HG03520 (cell line): ENCODE results near the gene XIRP1.

Source experiments
- ATAC-seq: cut with Tn5 transposase; IDR thresholded peaks from one replicate; pipeline ENCODE4 v1.9.1; 2021; ENCODE audit warnings: mild to moderate bottlenecking, moderate library complexity; ENCODE audit not compliant: unreplicated experiment

Gene XIRP1

GRCh38 chr3:39146611-39147591, 45.5 kb downstream of the XIRP1 start:
- no peak for ATAC-seq

GRCh38 chr3:39146083-39146501, 46.3 kb downstream of the XIRP1 start:
- ATAC-seq, result no peak

GRCh38 chr3:39144748-39145380, 47.5 kb downstream of the XIRP1 start:
- ATAC-seq, result no peak

- ATAC-seq, result no peak
These were observed 48.2 kb downstream of the XIRP1 start for GRCh38 chr3:39144095-39144747.

GRCh38 chr3:39143051-39143885, 49.1 kb downstream of the XIRP1 start:
- ATAC-seq, result no peak

DNA sequence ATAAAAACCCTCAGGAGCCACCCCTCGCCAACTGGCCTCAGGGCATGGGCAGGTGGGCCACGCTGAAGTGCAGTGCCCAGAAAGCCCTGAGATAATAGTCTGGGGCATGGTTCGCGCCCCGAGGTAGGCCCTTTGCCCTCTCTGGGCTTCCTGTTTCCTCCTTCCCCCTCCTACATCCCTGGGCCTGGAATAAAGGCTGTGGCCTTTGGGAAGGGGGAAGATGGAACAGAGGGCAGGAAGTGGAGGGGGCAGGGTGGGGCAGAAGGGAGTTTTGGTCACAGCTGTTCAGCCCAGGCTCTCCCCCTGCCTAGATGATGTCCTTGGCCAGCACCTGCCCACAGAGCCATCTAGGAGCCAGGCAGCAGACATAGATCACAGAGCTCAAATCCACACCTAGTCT, 50.3 kb downstream of the XIRP1 start:
- ATAC-seq, result no peak

GRCh38 chr3:39141171-39141995, 51.0 kb downstream of the XIRP1 start:
- ATAC-seq, result no peak

- ATAC-seq, result no peak
These were observed 51.9 kb downstream of the XIRP1 start for GRCh38 chr3:39140341-39140971.

GRCh38 chr3:39139442-39139841, 53.0 kb downstream of the XIRP1 start:
- ATAC-seq, result no peak

- no peak for ATAC-seq
These were observed 53.5 kb downstream of the XIRP1 start for GRCh38 chr3:39138804-39139415.

DNA sequence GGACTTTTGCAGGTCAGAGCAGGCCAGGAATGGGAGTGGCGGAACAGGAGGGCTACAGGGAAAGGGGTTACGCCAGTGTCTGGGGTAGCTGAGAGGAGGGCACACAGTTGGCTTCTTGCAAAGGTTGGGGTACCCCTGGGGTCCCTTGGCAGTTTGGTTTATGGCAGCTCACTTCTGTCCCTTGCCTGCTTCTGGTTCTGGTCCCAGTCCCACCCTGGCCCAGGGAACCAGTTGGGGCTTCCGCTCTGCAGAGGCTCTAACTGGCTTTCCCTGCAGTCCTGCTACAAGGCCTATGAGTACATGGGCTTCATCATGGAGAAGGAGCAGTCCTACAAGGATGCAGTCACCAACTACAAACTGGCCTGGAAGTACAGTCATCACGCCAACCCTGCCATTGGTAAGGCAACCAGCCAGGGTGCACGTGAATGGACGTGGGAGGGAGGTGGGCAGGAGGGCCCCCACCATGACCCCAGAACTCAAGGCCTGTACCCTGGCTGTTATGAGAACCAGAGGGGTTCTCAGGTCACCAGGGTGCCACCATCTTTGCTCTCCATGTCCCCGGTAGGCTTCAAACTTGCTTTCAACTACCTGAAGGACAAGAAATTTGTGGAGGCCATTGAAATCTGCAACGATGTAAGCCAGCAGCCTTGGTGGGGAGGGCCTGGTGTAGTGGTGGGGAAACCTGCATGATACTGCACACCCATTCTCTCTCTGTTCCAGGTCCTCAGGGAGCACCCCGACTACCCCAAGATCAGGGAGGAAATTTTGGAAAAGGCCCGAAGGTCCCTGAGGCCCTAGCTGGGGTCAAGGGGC, 54.2 kb downstream of the XIRP1 start:
- ATAC-seq, result no peak

DNA sequence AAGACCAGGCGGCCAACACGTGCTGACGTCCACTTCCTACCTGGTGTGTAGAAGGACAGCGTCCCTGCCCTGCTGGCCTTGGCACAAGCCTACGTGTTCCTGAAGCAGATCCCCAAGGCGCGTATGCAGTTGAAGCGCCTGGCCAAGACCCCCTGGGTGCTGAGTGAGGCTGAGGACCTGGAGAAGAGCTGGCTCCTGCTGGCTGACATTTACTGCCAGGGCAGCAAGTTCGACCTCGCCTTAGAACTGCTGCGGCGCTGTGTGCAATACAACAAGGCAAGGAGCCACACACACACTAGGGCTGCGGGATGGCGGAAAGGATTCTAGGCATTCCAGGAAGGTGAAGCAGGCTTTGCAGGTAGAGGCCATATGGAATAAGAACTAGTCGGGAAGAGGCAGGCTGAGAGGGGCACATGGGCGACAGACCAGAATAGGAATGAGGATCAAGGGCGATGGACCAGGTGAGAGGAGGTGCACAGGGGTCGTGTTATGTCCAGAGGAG, 54.9 kb downstream of the XIRP1 start:
- ATAC-seq, result no peak

GRCh38 chr3:39136533-39137434, 55.6 kb downstream of the XIRP1 start:
- ATAC-seq, result no peak

DNA sequence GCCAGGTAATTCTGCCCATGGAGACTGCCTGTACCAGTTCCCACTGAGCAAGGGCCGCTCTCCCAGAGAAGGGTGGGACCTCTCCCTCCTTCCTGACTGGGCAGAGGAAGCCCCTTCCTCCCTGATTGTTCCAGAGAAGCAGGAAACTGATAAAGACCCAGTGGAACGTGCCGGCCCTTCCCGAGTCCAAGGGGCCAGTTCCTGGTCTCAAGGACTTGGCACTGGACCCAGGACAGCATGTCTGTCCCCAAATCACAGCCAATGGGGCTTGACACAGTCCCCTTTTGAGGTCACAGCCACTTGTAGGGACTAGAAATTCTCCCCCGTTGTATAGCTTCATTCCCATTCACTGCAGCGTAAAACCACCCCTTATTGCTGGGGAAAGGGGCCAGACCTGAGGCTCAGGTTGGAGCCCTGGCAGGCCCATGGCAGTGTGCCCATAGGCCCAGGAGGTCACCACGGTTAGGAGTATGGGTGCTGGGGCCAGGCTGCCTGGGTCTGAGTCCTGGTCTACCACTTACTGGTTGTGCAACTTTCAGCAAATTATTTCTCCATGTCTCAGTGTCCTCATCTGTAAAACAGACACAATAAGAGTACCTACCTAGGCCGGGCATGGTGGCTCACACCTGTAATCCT, 57.1 kb downstream of the XIRP1 start:
- no peak for ATAC-seq

- ATAC-seq, result no peak
These were observed 58.1 kb downstream of the XIRP1 start for GRCh38 chr3:39134305-39134704.

- no peak for ATAC-seq
These were observed 58.6 kb downstream of the XIRP1 start for GRCh38 chr3:39133822-39134221.
